ENCODE results near the gene RRP1B.

The RRP1B gene

GRCh38 chr21:43733060-43733459 is 73.7 kb downstream of the RRP1B start:
- no peaks in the 10 kb centered on the region for H3K27me3 ChIP-seq (ENCODE audit: control insufficient read depth, insufficient read depth, low read length, poor library complexity, severe bottlenecking)
- no peak overlapping the region for H3K27ac ChIP-seq (ENCODE audit: insufficient read depth, low read depth, low read length, poor library complexity, severe bottlenecking)
- no peak overlapping the region for H3K4me3 ChIP-seq (ENCODE audit: insufficient read depth, low read depth, low read length)
- WGBS, 2 experiments: 86 to 90% methylated on average over 7 to 8 of the region's 10 CpGs
- H3K36me3 ChIP-seq (ENCODE audit: control insufficient read depth, insufficient read depth, low read length): no peaks in the 10 kb centered on the region
- H3K4me1 ChIP-seq (ENCODE audit: control insufficient read depth, insufficient read depth, low read length): no peaks in the 10 kb centered on the region
- H3K9me3 ChIP-seq (ENCODE audit: control insufficient read depth, low read length): no peaks in the 10 kb centered on the region

GRCh38 chr21:43733529-43734071 is 74.2 kb downstream of the RRP1B start:
- WGBS, 2 experiments: 86 to 89% methylated on average over 15 of the region's 15 CpGs
- H3K27ac ChIP-seq (ENCODE audit: insufficient read depth, low read depth, low read length, poor library complexity, severe bottlenecking): no peak overlapping the region
- H3K9me3 ChIP-seq (ENCODE audit: control insufficient read depth, low read length): no peaks in the 10 kb centered on the region
- no peaks in the 10 kb centered on the region for H3K4me1 ChIP-seq (ENCODE audit: control insufficient read depth, insufficient read depth, low read length)
- H3K27me3 ChIP-seq (ENCODE audit: control insufficient read depth, insufficient read depth, low read length, poor library complexity, severe bottlenecking): no peaks in the 10 kb centered on the region
- H3K36me3 ChIP-seq (ENCODE audit: control insufficient read depth, insufficient read depth, low read length): no peaks in the 10 kb centered on the region
- no peak overlapping the region for H3K4me3 ChIP-seq (ENCODE audit: insufficient read depth, low read depth, low read length)

- WGBS, 2 experiments: 87 to 90% methylated on average over 25 of the region's 25 CpGs
- Histone ChIP-seq H3K36me3 (ENCODE audit: control insufficient read depth, insufficient read depth, low read length) (no peaks in the 10 kb centered on the region), H3K27ac (ENCODE audit: insufficient read depth, low read depth, low read length, poor library complexity, severe bottlenecking) (no peak overlapping the region), H3K4me3 (ENCODE audit: insufficient read depth, low read depth, low read length) (no peak overlapping the region), H3K9me3 (ENCODE audit: control insufficient read depth, low read length) (no peaks in the 10 kb centered on the region), H3K27me3 (ENCODE audit: control insufficient read depth, insufficient read depth, low read length, poor library complexity, severe bottlenecking) (no peaks in the 10 kb centered on the region), H3K4me1 (ENCODE audit: control insufficient read depth, insufficient read depth, low read length) (no peaks in the 10 kb centered on the region)
Measured at GRCh38 chr21:43734131-43734927, 75.0 kb downstream of the RRP1B start.

- Histone ChIP-seq H3K27ac (ENCODE audit: insufficient read depth, low read depth, low read length, poor library complexity, severe bottlenecking) (no peak overlapping the region), H3K4me3 (ENCODE audit: insufficient read depth, low read depth, low read length) (no peak overlapping the region), H3K27me3 (ENCODE audit: control insufficient read depth, insufficient read depth, low read length, poor library complexity, severe bottlenecking) (no peaks in the 10 kb centered on the region), H3K36me3 (ENCODE audit: control insufficient read depth, insufficient read depth, low read length) (no peaks in the 10 kb centered on the region), H3K9me3 (ENCODE audit: control insufficient read depth, low read length) (no peaks in the 10 kb centered on the region), H3K4me1 (ENCODE audit: control insufficient read depth, insufficient read depth, low read length) (no peaks in the 10 kb centered on the region)
- WGBS, 2 experiments: 92 to 96% methylated on average over 9 of the region's 9 CpGs
Measured at GRCh38 chr21:43734928-43735229, 75.5 kb downstream of the RRP1B start.

GRCh38 chr21:43735236-43736091 is 76.1 kb downstream of the RRP1B start:
- Histone ChIP-seq H3K4me3 (ENCODE audit: insufficient read depth, low read depth, low read length) (no peak overlapping the region), H3K9me3 (ENCODE audit: control insufficient read depth, low read length) (no peaks in the 10 kb centered on the region), H3K27ac (ENCODE audit: insufficient read depth, low read depth, low read length, poor library complexity, severe bottlenecking) (no peak overlapping the region), H3K27me3 (ENCODE audit: control insufficient read depth, insufficient read depth, low read length, poor library complexity, severe bottlenecking) (no peaks in the 10 kb centered on the region), H3K36me3 (ENCODE audit: control insufficient read depth, insufficient read depth, low read length) (no peaks in the 10 kb centered on the region), H3K4me1 (ENCODE audit: control insufficient read depth, insufficient read depth, low read length) (no peaks in the 10 kb centered on the region)
- 92% methylated on average over 22 of the region's 22 CpGs for WGBS, 2 experiments

- Histone ChIP-seq H3K4me1 (ENCODE audit: control insufficient read depth, insufficient read depth, low read length) (no peaks in the 10 kb centered on the region), H3K4me3 (ENCODE audit: insufficient read depth, low read depth, low read length) (no peak overlapping the region), H3K27me3 (ENCODE audit: control insufficient read depth, insufficient read depth, low read length, poor library complexity, severe bottlenecking) (no peaks in the 10 kb centered on the region), H3K36me3 (ENCODE audit: control insufficient read depth, insufficient read depth, low read length) (no peaks in the 10 kb centered on the region), H3K9me3 (ENCODE audit: control insufficient read depth, low read length) (no peaks in the 10 kb centered on the region), H3K27ac (ENCODE audit: insufficient read depth, low read depth, low read length, poor library complexity, severe bottlenecking) (no peak overlapping the region)
- 95% methylated on average over 25 of the region's 25 CpGs for WGBS, 2 experiments
Measured at GRCh38 chr21:43736224-43736883, 77.0 kb downstream of the RRP1B start.

- Histone ChIP-seq H3K27ac (ENCODE audit: insufficient read depth, low read depth, low read length, poor library complexity, severe bottlenecking) (no peak overlapping the region), H3K9me3 (ENCODE audit: control insufficient read depth, low read length) (no peaks in the 10 kb centered on the region), H3K36me3 (ENCODE audit: control insufficient read depth, insufficient read depth, low read length) (no peaks in the 10 kb centered on the region), H3K27me3 (ENCODE audit: control insufficient read depth, insufficient read depth, low read length, poor library complexity, severe bottlenecking) (no peaks in the 10 kb centered on the region), H3K4me1 (ENCODE audit: control insufficient read depth, insufficient read depth, low read length) (no peaks in the 10 kb centered on the region), H3K4me3 (ENCODE audit: insufficient read depth, low read depth, low read length) (no peak overlapping the region)
- 92 to 93% methylated on average over 35 of the region's 35 CpGs for WGBS, 2 experiments
Measured at GRCh38 chr21:43737158-43737950, 78.0 kb downstream of the RRP1B start.

- H3K27ac ChIP-seq (ENCODE audit: insufficient read depth, low read depth, low read length, poor library complexity, severe bottlenecking): peak overlapping the region; percentile 0
- WGBS, 2 experiments: 74 to 77% methylated on average over 25 of the region's 25 CpGs
- no peaks in the 10 kb centered on the region for H3K9me3 ChIP-seq (ENCODE audit: control insufficient read depth, low read length)
- no peaks in the 10 kb centered on the region for H3K27me3 ChIP-seq (ENCODE audit: control insufficient read depth, insufficient read depth, low read length, poor library complexity, severe bottlenecking)
- no peak overlapping the region for H3K4me3 ChIP-seq (ENCODE audit: insufficient read depth, low read depth, low read length)
- no peaks in the 10 kb centered on the region for H3K36me3 ChIP-seq (ENCODE audit: control insufficient read depth, insufficient read depth, low read length)
- no peaks in the 10 kb centered on the region for H3K4me1 ChIP-seq (ENCODE audit: control insufficient read depth, insufficient read depth, low read length)
Measured at GRCh38 chr21:43739621-43740435, 80.5 kb downstream of the RRP1B start.

- Histone ChIP-seq H3K4me1 (ENCODE audit: control insufficient read depth, insufficient read depth, low read length) (no peaks in the 10 kb centered on the region), H3K9me3 (ENCODE audit: control insufficient read depth, low read length) (no peaks in the 10 kb centered on the region), H3K4me3 (ENCODE audit: insufficient read depth, low read depth, low read length) (no peak overlapping the region), H3K27ac (ENCODE audit: insufficient read depth, low read depth, low read length, poor library complexity, severe bottlenecking) (no peak overlapping the region), H3K27me3 (ENCODE audit: control insufficient read depth, insufficient read depth, low read length, poor library complexity, severe bottlenecking) (no peaks in the 10 kb centered on the region), H3K36me3 (ENCODE audit: control insufficient read depth, insufficient read depth, low read length) (no peaks in the 10 kb centered on the region)
- 28 to 32% methylated on average over 23 to 24 of the region's 25 CpGs for WGBS, 2 experiments
Measured at GRCh38 chr21:43740497-43741156, 81.3 kb downstream of the RRP1B start.

Data from ectodermal cell (in vitro differentiated cells).